Ishikawa (cell line): ENCODE results near the gene D2HGDH.

Experiments
- CEBPB ChIP-seq: IDR thresholded peaks from 2 replicates; pipeline ENCODE4 v1.6.1; 2012
- CREB1 ChIP-seq: IDR thresholded peaks from 2 replicates; pipeline ENCODE4 v1.6.1; 2012; ENCODE audit warnings: low read depth
- EGR1 ChIP-seq: IDR thresholded peaks from 2 replicates; pipeline ENCODE4 v1.6.1; 2012
- EP300 ChIP-seq: IDR thresholded peaks from 2 replicates; pipeline ENCODE4 v1.6.1; 2012; ENCODE audit warnings: borderline replicate concordance
- FOXM1 ChIP-seq: IDR thresholded peaks from 2 replicates; pipeline ENCODE4 v1.6.1; 2012; ENCODE audit warnings: low read depth, borderline replicate concordance
- MAX ChIP-seq: IDR thresholded peaks from 2 replicates; pipeline ENCODE4 v1.6.1; 2012
- NFIC ChIP-seq: IDR thresholded peaks from 2 replicates; pipeline ENCODE4 v1.6.1; 2012
- RAD21 ChIP-seq: IDR thresholded peaks from 2 replicates; pipeline ENCODE4 v1.6.1; 2012; ENCODE audit warnings: low read depth
- REST ChIP-seq: IDR thresholded peaks from 2 replicates; pipeline ENCODE4 v1.6.1; 2012; ENCODE audit warnings: low read depth, mild to moderate bottlenecking
- TAF1 ChIP-seq: IDR thresholded peaks from 2 replicates; pipeline ENCODE4 v1.6.1; 2012; ENCODE audit warnings: low read depth, mild to moderate bottlenecking
- TCF12 ChIP-seq: IDR thresholded peaks from 2 replicates; pipeline ENCODE4 v1.6.1; 2012; ENCODE audit warnings: low read depth
- TEAD4 ChIP-seq: IDR thresholded peaks from 2 replicates; pipeline ENCODE4 v1.6.1; 2012
- USF1 ChIP-seq: IDR thresholded peaks from 2 replicates; pipeline ENCODE4 v1.6.1; 2012
- YY1 ChIP-seq: IDR thresholded peaks from 2 replicates; pipeline ENCODE4 v1.6.1; 2012; ENCODE audit warnings: low read depth
- ZBTB7A ChIP-seq: IDR thresholded peaks from 2 replicates; pipeline ENCODE4 v1.6.1; 2012; ENCODE audit warnings: low read depth

Gene D2HGDH

GRCh38 chr2:241719093-241719492, 15.3 kb upstream of the D2HGDH start:
- TF ChIP-seq REST (no peak), TEAD4 (no peak), USF1 (no peak), CEBPB (no peak), FOXM1 (no peak), NFIC (no peak), ZBTB7A (no peak), YY1 (no peak)

- TF ChIP-seq CREB1 (no peak), USF1 (no peak), EP300 (no peak), EGR1 (no peak), NFIC (no peak), REST (no peak), TCF12 (no peak), TEAD4 (no peak), CEBPB (no peak), ZBTB7A (no peak), YY1 (no peak), MAX (no peak), RAD21 (no peak), TAF1 (no peak), FOXM1 (no peak)
Observed at GRCh38 chr2:241720099-241720498, 14.3 kb upstream of the D2HGDH start.

GRCh38 chr2:241720560-241720959, 13.9 kb upstream of the D2HGDH start:
- TF ChIP-seq CREB1: no peak
- no peak for TF ChIP-seq NFIC
- no peak for TF ChIP-seq CEBPB
- TF ChIP-seq REST: no peak
- TF ChIP-seq ZBTB7A: no peak
- no peak for TF ChIP-seq RAD21
- no peak for TF ChIP-seq EP300
- no peak for TF ChIP-seq TEAD4
- no peak for TF ChIP-seq TCF12
- no peak for TF ChIP-seq YY1
- TF ChIP-seq EGR1: no peak
- no peak for TF ChIP-seq FOXM1
- no peak for TF ChIP-seq TAF1
- no peak for TF ChIP-seq MAX

- TF ChIP-seq ZBTB7A: no peak
- TF ChIP-seq CREB1: no peak
Observed at GRCh38 chr2:241721852-241722251, 12.6 kb upstream of the D2HGDH start.

GRCh38 chr2:241722896-241723454, 11.5 kb upstream of the D2HGDH start:
- TF ChIP-seq REST: no peak
- TF ChIP-seq USF1: no peak
- no peak for TF ChIP-seq FOXM1
- TF ChIP-seq ZBTB7A: no peak
